Thyroid gland (tissue), 4 donors: ENCODE data around the gene NCSTN. TPM values are rescaled to one million over a fixed set of nuclear protein-coding genes. Genes with fewer than 3 reads are reported as not detected.

Source experiments
- DNase-seq, 2 donors: peaks; one replicate each; pipeline ENCODE4 v3.0.0-alpha.2; 2019
- H3K27ac ChIP-seq, 3 donors: fragments of 200-600 bp; sonication (generic); 1 replicate in 2 of 3; 2 replicates in 1 of 3; pipeline ENCODE4 v1.5.1; 2016 to 2019; ENCODE audit warnings: mild to moderate bottlenecking in 1 of 3, moderate library complexity in 1 of 3
- H3K27me3 ChIP-seq: fragments of 200-600 bp; sonication (generic); one replicate; pipeline ENCODE4 v1.5.1; 2019
- H3K36me3 ChIP-seq, 2 donors: fragments of 200-600 bp; sonication (generic); one replicate each; pipeline ENCODE4 v1.5.1; 2016 to 2019
- H3K4me1 ChIP-seq, 2 donors: fragments of 200-600 bp; sonication (generic); one replicate each; pipeline ENCODE4 v1.5.1; 2017 to 2019
- H3K4me3 ChIP-seq, 3 donors: fragments of 200-600 bp; sonication (generic); replicated peaks in 1 of 3; 1 replicate in 2 of 3; 2 replicates in 1 of 3; pipeline ENCODE4 v1.5.1; 2016; ENCODE audit warnings: mild to moderate bottlenecking in 1 of 3
- H3K9me3 ChIP-seq: fragments of 200-600 bp; sonication (generic); one replicate; pipeline ENCODE4 v1.5.1; 2017
- POLR2A ChIP-seq, 2 donors: fragments of 450-650 bp; IDR thresholded peaks; one replicate each; pipeline ENCODE4 v1.6.1; 2017; ENCODE audit warnings: antibody characterized with exemption in 2 of 2, mild to moderate bottlenecking in 2 of 2, moderate library complexity in 1 of 2
- WGBS, 2 donors: methylation state at CpG; one replicate each; pipeline ENCODE4 v1.1.5; 2017; 5-methylcytosine and 5-hydroxymethylcytosine counted together
- intact Hi-C: fragments of 100-400 bp; cut with DNase I; formaldehyde crosslinking; loops from one replicate; pipeline ENCODE4 v1.15.1; 2023
- total RNA-seq, 4 donors: library from RNA; depleted of rRNA; stranded (reverse); fragments of >200 nt; gene quantifications; one replicate each; pipeline ENCODE4 v1.2.3, GENCODE V29; 2016
- TF ChIP-seq, protein P1 (sequence below), 6 experiments: fragments of 200-600 bp in 3 of 6; fragments of 450-650 bp in 3 of 6; sonication (generic) in 3 of 6; IDR thresholded peaks; one replicate each; pipeline ENCODE4 v1.5.1; 2016 to 2019; ENCODE audit warnings: antibody characterized with exemption in 6 of 6, mild to moderate bottlenecking in 2 of 6, inconsistent platforms in 1 of 6, moderate library complexity in 1 of 6

NCSTN gene
- total RNA-seq, 4 donors from 2014 or later = 50.8 to 80.1 (median 68.5) TPM

DNA sequence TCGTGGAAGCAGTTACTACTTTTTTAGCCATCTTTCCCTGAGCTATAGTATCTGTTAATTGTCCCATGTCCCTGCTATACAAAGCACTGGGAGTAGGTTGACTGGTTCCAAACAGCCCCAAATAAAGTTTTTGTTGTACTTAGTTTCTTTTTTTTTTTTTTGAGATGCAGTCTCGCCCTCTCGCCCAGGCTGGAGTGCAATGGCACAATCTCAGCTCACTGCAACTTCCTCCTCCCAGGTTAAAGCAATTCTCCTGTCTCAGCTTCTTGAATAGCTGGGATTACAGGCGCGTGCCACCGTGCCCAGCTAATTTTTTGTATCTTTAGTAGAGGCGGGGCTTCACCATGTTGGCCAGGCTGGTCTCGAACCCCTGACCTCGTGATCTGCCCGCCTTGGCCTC is 3.3 kb downstream of the NCSTN start:
- H3K27me3 ChIP-seq = no peaks in the 10 kb centered on the region
- peaks cover 16 to 22% of the 10 kb centered on the region in 2 donors for H3K36me3 ChIP-seq
- DNase-seq = no peak
- TF ChIP-seq, protein P1, sequence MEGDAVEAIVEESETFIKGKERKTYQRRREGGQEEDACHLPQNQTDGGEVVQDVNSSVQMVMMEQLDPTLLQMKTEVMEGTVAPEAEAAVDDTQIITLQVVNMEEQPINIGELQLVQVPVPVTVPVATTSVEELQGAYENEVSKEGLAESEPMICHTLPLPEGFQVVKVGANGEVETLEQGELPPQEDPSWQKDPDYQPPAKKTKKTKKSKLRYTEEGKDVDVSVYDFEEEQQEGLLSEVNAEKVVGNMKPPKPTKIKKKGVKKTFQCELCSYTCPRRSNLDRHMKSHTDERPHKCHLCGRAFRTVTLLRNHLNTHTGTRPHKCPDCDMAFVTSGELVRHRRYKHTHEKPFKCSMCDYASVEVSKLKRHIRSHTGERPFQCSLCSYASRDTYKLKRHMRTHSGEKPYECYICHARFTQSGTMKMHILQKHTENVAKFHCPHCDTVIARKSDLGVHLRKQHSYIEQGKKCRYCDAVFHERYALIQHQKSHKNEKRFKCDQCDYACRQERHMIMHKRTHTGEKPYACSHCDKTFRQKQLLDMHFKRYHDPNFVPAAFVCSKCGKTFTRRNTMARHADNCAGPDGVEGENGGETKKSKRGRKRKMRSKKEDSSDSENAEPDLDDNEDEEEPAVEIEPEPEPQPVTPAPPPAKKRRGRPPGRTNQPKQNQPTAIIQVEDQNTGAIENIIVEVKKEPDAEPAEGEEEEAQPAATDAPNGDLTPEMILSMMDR (IDR thresholded peaks at IDR 0.05) = no peak
- no peak for TF ChIP-seq POLR2A (IDR thresholded peaks at IDR 0.05)
- 87 to 95% methylated on average over 10 of the region's 10 CpGs for WGBS, 2 donors
- H3K4me1 ChIP-seq = peaks cover 12 to 16% of the 10 kb centered on the region in 2 donors
- intact Hi-C loops = no loop called here
- no peak overlapping the region for H3K4me3 ChIP-seq
- H3K9me3 ChIP-seq = no peaks in the 10 kb centered on the region
- no peak overlapping the region for H3K27ac ChIP-seq

DNA sequence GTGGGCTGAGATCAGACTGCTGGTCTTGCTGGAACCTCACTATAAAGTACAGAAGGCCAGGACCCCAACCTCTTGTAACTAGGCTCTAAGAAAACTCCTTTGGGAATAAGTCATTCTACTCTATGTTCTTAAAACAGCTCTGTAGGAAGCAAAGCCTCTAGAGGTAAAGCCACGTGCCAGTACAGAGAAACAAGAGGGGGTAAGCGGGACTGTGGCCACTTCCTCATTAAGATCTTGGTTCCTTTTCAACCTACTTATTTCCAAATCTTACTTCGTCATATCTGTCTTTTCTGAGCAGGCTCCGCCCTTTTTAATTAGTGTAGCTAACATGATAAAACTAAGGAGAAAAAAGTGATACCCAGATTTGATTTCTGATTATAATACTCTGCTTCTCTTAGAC is 3.8 kb downstream of the NCSTN start:
- Histone ChIP-seq H3K27me3 (no peaks in the 10 kb centered on the region), H3K27ac (no peak overlapping the region), H3K9me3 (no peaks in the 10 kb centered on the region), H3K36me3 (peaks cover 21 to 27% of the 10 kb centered on the region in 2 donors), H3K4me3 (no peak overlapping the region), H3K4me1 (peaks cover 8 to 11% of the 10 kb centered on the region in 2 donors)
- WGBS, 2 donors = 74 to 83% methylated on average over 4 of the region's 4 CpGs
- DNase-seq = no peak
- intact Hi-C loops = no loop called here
- no peak for TF ChIP-seq POLR2A (IDR thresholded peaks at IDR 0.05)

DNA sequence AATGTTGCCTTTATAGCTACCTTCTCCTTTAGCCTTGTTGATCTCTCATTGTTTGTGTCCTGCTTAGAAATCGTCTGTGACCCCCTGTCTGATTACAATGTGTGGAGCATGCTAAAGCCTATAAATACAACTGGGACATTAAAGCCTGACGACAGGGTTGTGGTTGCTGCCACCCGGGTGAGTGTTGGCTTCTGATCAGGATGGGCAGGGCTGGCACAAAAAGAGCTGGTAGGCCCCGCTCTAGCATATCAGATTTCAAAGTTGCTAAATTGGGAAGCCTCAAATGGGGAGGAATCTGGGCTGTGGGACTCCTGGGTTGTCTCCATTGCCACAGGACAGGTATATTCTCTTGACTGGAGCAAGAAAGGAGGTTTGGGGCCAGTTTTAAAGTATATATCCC is 8.4 kb downstream of the NCSTN start:
- Histone ChIP-seq H3K4me1 (no peaks in the 10 kb centered on the region), H3K27me3 (no peaks in the 10 kb centered on the region), H3K36me3 (peaks cover 67 to 73% of the 10 kb centered on the region in 2 donors), H3K4me3 (no peak overlapping the region), H3K27ac (no peak overlapping the region), H3K9me3 (no peaks in the 10 kb centered on the region)
- intact Hi-C loops = no loop called here
- TF ChIP-seq, protein P1 (IDR thresholded peaks at IDR 0.05) = no peak
- TF ChIP-seq POLR2A (IDR thresholded peaks at IDR 0.05) = no peak
- 83 to 89% methylated on average over 4 of the region's 4 CpGs for WGBS, 2 donors
- DNase-seq = no peak

DNA sequence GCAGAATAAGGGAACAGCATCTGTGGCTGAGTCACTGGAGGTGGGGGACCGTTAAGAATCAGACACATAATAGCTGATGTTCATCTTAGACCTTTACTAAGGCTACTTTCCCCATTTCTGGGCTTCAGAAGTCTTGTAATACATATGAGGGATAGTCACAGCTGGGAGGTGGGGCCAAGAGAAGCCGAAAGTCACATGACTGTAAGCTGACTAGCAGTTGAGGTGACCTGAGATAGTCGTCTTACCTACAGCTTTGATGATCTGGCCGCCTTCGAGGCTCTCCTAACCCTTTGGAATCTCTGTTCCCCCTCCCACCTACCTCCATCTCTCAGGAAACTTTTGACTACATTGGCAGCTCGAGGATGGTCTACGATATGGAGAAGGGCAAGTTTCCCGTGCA is 9.4 kb downstream of the NCSTN start:
- H3K4me1 ChIP-seq = no peaks in the 10 kb centered on the region
- TF ChIP-seq, protein P1 (IDR thresholded peaks at IDR 0.05) = no peak
- no peak for TF ChIP-seq POLR2A (IDR thresholded peaks at IDR 0.05)
- intact Hi-C loops = no loop called here
- no peak for DNase-seq
- no peak overlapping the region for H3K4me3 ChIP-seq
- H3K27ac ChIP-seq = no peak overlapping the region
- H3K27me3 ChIP-seq = no peaks in the 10 kb centered on the region
- peaks cover 75 to 83% of the 10 kb centered on the region in 2 donors for H3K36me3 ChIP-seq
- no peaks in the 10 kb centered on the region for H3K9me3 ChIP-seq
- WGBS, 2 donors = 91 to 92% methylated on average over 8 of the region's 8 CpGs

DNA sequence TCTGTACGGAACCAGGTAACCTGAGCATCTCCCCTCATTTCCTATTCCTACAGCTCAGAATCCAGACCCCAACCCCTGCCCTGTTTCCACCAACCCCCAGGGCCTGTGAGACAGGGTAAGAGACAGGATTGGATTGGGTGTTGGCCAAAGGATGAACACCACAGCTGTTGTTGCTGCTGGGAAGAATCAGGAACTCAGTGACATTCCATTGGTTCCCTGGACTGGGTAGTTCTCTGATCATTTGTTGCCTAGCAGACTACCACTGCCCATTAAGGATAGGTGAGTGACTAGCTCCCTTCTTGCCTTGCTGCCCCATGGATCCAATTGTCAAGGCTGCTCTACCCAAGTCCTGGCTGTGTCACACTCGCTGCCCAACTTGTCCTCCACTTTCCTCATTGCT is 10.0 kb downstream of the NCSTN start:
- Histone ChIP-seq H3K4me1 (no peaks in the 10 kb centered on the region), H3K27me3 (no peaks in the 10 kb centered on the region), H3K9me3 (no peaks in the 10 kb centered on the region), H3K4me3 (no peak overlapping the region), H3K36me3 (peaks cover 82 to 89% of the 10 kb centered on the region in 2 donors), H3K27ac (no peak overlapping the region)
- TF ChIP-seq, protein P1 (IDR thresholded peaks at IDR 0.05) = no peak
- no peak for TF ChIP-seq POLR2A (IDR thresholded peaks at IDR 0.05)
- intact Hi-C loops = no loop called here
- no peak for DNase-seq
- WGBS, 2 donors = 95 to 100% methylated on average over 2 of the region's 2 CpGs
